GM12891 (cell line): ENCODE results near the gene ODAD4.

Source experiments
- POLR2A ChIP-seq: IDR thresholded peaks from 2 replicates; pipeline ENCODE4 v1.6.1; 2011; ENCODE audit warnings: low read depth, low read length, control low read depth
- POLR2AphosphoS5 ChIP-seq: IDR thresholded peaks from 2 replicates; pipeline ENCODE4 v1.6.1; 2011; ENCODE audit warnings: low read depth, low read length, control low read depth
- POU2F2 ChIP-seq: IDR thresholded peaks from 2 replicates; pipeline ENCODE4 v1.6.1; 2011; ENCODE audit warnings: low read depth, mild to moderate bottlenecking, control low read depth, low read length, moderate library complexity
- SPI1 ChIP-seq: IDR thresholded peaks from 2 replicates; pipeline ENCODE4 v1.6.1; 2011; ENCODE audit warnings: low read depth, low read length, control low read depth
- TAF1 ChIP-seq: IDR thresholded peaks from 2 replicates; pipeline ENCODE4 v1.6.1; 2011; ENCODE audit warnings: low read depth, low read length, control low read depth

GRCh38 chr17:41905172-41905571 lies 25.2 kb upstream of the ODAD4 start:
- no peak; the same call in 1 of the 2 replicates for TF ChIP-seq POLR2A
- no peak for TF ChIP-seq POU2F2
- no peak for TF ChIP-seq TAF1
- TF ChIP-seq POLR2AphosphoS5: no peak
- TF ChIP-seq SPI1: no peak
